ENCODE results near the gene TMEM81.

Gene TMEM81

GRCh38 chr1:205057808-205058575 is 26.3 kb downstream of the TMEM81 start:
- no peak for DNase-seq

- DNase-seq, result no peak
Measured at GRCh38 chr1:205056956-205057568, 27.2 kb downstream of the TMEM81 start.

DNA sequence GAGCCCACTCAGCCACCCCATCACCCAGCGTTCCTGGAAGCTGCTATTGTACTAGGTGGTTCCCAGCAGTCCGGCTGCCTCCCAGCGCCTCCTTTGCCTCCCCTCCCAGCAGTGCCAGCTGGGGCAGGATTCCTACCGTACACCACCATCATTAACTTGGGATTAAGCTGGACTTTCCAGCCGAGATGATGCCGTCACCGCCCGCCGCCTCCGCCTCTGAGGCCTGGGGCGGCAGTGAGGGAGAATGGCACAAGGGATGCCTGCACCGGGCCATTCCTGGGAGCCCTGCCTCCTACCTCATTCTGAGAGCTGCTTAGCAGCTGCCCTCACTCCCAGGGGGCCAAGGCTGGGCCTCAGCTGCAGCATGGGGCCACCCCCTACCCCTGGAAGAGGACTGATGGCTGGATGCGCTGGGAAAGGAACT is 28.1 kb downstream of the TMEM81 start:
- no peak for DNase-seq

DNA sequence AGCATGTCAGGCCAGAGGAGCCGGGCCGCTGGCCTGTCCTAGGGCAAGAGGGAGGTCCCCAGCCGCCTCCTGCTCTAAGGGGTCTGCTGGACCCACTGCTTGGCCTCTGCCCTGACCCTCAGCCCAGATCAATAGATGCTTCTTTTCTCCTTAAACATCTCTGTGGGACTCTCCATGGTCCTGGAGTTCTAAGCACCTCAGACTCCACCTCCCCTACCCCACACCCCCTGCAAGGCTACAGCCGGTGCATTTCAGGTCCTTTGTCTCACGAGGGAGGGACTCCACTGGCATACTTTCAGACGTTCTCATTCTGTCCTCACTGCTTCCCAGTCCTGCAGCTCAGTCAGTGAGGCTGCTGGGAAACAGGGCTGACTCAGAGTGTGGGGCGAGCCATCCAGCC is 30.2 kb downstream of the TMEM81 start:
- no peak for DNase-seq

- no peak for DNase-seq
Measured at GRCh38 chr1:205053296-205053695, 31.0 kb downstream of the TMEM81 start.

- DNase-seq, result no peak
Measured at GRCh38 chr1:205052690-205053089, 31.6 kb downstream of the TMEM81 start.

- DNase-seq, result no peak
Measured at GRCh38 chr1:205049479-205049878, 34.8 kb downstream of the TMEM81 start.

DNA sequence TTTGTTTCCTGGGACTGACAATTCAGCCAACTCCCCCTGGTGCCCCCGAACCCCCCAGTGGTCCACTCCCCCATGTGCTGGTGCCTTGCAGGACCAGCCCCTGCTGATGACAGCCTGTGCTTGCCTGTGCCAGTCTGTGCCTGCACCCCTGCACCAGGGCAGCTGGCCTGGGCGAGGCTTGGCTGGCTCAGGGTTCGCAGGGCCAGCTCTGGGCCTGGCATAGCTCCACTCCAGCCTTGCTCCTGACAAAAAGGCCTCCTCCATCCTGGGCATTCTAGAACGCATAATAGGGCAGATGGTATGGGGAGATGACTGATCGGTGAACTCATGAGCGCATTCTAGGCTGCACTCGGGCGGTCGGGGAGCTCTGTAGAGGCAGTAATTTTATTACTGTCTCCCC is 35.9 kb downstream of the TMEM81 start:
- DNase-seq, result no peak

GRCh38 chr1:205047764-205048231 is 36.5 kb downstream of the TMEM81 start:
- DNase-seq, result no peak

- DNase-seq, result no peak
Measured at GRCh38 chr1:205046870-205047269, 37.4 kb downstream of the TMEM81 start.

DNA sequence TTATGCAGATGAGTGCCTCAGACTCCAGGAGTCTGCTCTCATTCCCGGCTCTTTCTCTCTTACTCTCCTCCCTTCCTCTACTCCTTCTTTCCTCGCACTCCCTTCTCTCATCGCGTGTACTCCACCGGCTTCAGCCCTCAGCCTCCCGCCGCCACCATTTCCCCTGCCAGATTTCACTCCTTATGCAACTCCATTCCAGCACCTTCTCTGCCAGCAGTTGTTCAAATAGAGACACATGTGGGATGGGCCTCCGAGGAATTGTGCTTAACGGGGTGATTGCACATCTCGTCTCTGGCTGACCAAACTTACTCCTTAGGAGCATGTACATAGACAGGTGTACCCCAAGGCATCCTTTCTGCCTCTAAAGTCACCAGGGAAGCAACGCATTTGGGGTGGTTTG is 39.1 kb downstream of the TMEM81 start:
- DNase-seq, result no peak

DNA sequence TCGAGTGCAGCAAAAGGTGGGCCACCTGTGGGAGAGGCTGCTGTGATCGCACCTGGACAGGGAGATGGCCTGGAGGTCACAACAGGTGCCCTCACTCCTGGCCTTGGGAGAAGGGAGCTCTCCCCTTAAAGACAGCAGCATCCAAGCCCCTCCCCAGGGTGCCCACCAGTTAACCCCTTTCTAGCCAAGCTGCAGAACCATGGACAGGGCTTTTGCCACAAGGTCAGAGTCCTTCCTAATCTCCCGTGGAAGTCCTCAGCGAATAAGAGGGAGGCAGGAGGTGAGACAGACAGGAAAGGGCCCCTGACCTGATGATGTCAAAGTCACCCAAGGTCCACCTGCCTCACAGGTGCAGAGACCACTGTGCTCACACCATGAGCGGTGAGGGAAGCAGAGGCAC is 39.5 kb downstream of the TMEM81 start:
- no peak for DNase-seq

DNA sequence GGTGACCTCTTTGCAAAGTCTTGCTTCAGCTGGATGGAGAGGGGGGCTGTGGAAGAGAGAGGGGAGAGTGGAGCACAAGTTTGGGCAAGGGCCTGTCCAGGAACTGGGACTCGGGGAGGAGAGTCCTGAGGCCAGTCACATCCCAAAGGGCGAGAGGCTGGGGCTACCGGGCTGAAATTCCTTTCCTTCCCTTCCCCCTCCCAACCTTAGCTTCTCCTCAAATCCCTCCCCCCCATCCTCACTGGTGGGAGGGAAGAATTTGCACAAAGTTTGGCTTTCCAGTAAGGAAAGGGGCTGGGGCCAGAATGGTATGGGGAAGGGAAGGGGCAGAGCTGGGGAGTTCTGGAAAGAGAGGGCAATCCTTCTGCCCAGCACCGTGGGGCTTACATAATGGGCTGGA is 40.4 kb downstream of the TMEM81 start:
- DNase-seq, result no peak

- DNase-seq, result peak; percentile 82
Measured at GRCh38 chr1:205042911-205043806, 41.1 kb downstream of the TMEM81 start, which contains the start of gene CNTN2. CNTN2 (plus strand) TSS chr1:205043212; CDS start chr1:205053186, 9,974 bp downstream.

GRCh38 chr1:205041998-205042910 is 42.0 kb downstream of the TMEM81 start:
- no peak for DNase-seq

DNA sequence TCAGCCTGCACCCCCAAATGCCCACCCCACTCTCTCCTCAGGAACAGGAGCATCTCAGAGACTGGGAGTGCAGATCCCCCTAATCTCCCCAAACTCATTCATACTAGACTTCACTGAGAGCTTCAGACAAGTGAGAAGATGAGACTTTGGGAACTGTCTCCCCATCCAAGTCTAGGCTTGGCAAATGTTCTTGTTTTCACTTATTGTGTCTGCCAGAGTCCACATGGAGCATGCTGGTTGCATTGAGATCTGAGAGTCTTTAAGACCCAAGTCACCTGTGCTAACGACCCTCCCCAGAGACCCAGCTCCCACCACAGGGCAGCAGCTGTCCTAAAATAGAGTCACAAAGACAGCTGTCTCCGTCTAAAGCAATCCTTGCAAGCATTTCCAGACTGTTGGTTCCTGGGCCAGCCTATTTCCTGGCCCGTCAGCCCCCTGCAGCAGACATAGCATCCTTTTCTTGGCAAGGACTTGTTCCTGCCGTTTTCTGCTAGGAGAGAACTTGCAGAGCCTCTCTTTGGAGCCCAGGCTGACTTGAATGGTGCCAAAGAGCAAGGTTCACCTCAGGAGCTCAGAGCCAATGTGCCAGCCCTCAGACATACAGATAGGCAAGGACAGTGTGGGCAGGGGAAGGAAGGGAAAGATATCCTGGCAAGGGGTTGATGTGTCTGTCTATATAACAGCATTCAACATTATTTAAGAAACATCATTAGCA is 43.1 kb downstream of the TMEM81 start:
- DNase-seq, result no peak

DNA sequence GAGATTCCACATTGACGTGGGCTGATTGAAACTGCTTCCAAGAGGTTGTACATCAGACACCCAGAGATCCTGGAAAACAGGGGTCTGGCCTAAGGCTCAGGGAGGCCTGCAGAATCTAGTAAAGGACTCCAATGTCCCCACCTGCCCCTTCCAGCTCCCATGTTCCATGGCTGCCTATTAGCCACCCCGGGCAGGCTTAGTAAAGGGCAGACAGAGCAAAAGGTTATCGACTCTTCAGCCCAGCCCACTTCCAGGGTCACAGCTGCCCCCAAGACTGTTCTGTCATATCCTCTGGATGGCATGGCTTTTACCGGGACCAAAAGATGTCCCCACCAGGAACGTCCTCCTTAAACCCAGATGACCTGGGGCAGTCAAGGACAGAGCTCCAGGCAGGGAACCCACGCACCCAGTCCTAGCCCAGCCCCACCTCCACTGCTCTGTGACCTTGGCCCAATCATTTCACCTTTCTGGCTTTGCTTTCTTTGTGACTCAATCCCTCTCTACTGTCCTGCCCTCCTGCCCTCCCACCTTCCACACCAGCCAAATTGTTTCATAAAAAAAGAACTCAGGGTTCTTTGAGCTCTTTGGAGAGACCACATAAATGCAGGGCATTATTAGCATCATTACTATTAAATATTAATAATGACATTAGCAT is 46.0 kb downstream of the TMEM81 start:
- no peak for DNase-seq

- no peak for DNase-seq
Measured at GRCh38 chr1:205037539-205037938, 46.7 kb downstream of the TMEM81 start.
